HEK293 (cell line): ENCODE results near the gene GART.

Experiments
- GLI4 ChIP-seq: fragments of 450-650 bp; formaldehyde crosslinking; IDR thresholded peaks from 2 replicates; pipeline ENCODE4 v1.5.1; 2016; ENCODE audit warnings: missing biosample characterization, missing genetic modification characterization
- IKZF3 ChIP-seq: fragments of 450-650 bp; IDR thresholded peaks from 2 replicates; pipeline ENCODE4 v1.5.0; 2018; ENCODE audit warnings: missing biosample characterization, mild to moderate bottlenecking, missing genetic modification characterization, moderate library complexity
- PRDM1 ChIP-seq: fragments of 450-650 bp; formaldehyde crosslinking; IDR thresholded peaks from 2 replicates; pipeline ENCODE4; 2016; ENCODE audit warnings: missing biosample characterization, missing genetic modification characterization
- PRDM6 ChIP-seq: fragments of 450-650 bp; formaldehyde crosslinking; IDR thresholded peaks from 2 replicates; pipeline ENCODE4 v1.5.1; 2017; ENCODE audit warnings: missing biosample characterization, missing genetic modification characterization
- SCRT1 ChIP-seq: fragments of 450-650 bp; formaldehyde crosslinking; IDR thresholded peaks from 2 replicates; pipeline ENCODE4 v1.5.1; 2016; ENCODE audit warnings: missing biosample characterization, missing genetic modification characterization, borderline replicate concordance
- SETDB1 ChIP-seq: IDR thresholded peaks from one replicate; pipeline ENCODE4 v1.6.1; 2017; ENCODE audit warnings: mild to moderate bottlenecking, low read length, moderate library complexity, mixed read lengths; ENCODE audit not compliant: insufficient read length
- WT1 ChIP-seq: fragments of 450-650 bp; formaldehyde crosslinking; IDR thresholded peaks from 2 replicates; pipeline ENCODE4 v1.5.1; 2016; ENCODE audit warnings: missing biosample characterization, missing genetic modification characterization
- ZBTB20 ChIP-seq: fragments of 450-650 bp; formaldehyde crosslinking; IDR thresholded peaks from 2 replicates; pipeline ENCODE4 v1.5.1; 2016; ENCODE audit warnings: missing biosample characterization, missing genetic modification characterization
- ZBTB21 ChIP-seq: fragments of 450-650 bp; formaldehyde crosslinking; IDR thresholded peaks from 2 replicates; pipeline ENCODE4 v1.5.1; 2017; ENCODE audit warnings: missing biosample characterization, missing genetic modification characterization
- ZBTB8A ChIP-seq: fragments of 450-650 bp; formaldehyde crosslinking; IDR thresholded peaks from 2 replicates; pipeline ENCODE4 v1.5.1; 2016; ENCODE audit warnings: missing biosample characterization, missing genetic modification characterization
- ZNF114 ChIP-seq: fragments of 450-650 bp; formaldehyde crosslinking; IDR thresholded peaks from 2 replicates; pipeline ENCODE4 v1.5.0; 2017; ENCODE audit warnings: missing biosample characterization, missing genetic modification characterization
- ZNF121 ChIP-seq: fragments of 450-650 bp; formaldehyde crosslinking; IDR thresholded peaks from 2 replicates; pipeline ENCODE4 v1.5.1; 2016; ENCODE audit warnings: missing biosample characterization, missing genetic modification characterization
- ZNF155 ChIP-seq: fragments of 450-650 bp; formaldehyde crosslinking; IDR thresholded peaks from 2 replicates; pipeline ENCODE4 v1.5.1; 2016; ENCODE audit warnings: missing biosample characterization, missing genetic modification characterization
- ZNF169 ChIP-seq: fragments of 450-650 bp; formaldehyde crosslinking; IDR thresholded peaks from 2 replicates; pipeline ENCODE4 v1.5.1; 2016; ENCODE audit warnings: missing biosample characterization, missing genetic modification characterization
- ZNF221 ChIP-seq: fragments of 450-650 bp; formaldehyde crosslinking; IDR thresholded peaks from 2 replicates; pipeline ENCODE4 v1.5.1; 2017; ENCODE audit warnings: missing biosample characterization, missing genetic modification characterization, borderline replicate concordance
- ZNF350 ChIP-seq: fragments of 450-650 bp; formaldehyde crosslinking; IDR thresholded peaks from 2 replicates; pipeline ENCODE4 v1.5.0; 2017; ENCODE audit warnings: missing biosample characterization, mild to moderate bottlenecking, missing genetic modification characterization
- ZNF354C ChIP-seq: fragments of 450-650 bp; formaldehyde crosslinking; IDR thresholded peaks from 2 replicates; pipeline ENCODE4 v1.5.1; 2016; ENCODE audit warnings: missing biosample characterization, missing genetic modification characterization, low read depth, borderline replicate concordance
- ZNF423 ChIP-seq: fragments of 450-650 bp; formaldehyde crosslinking; IDR thresholded peaks from 2 replicates; pipeline ENCODE4 v1.5.1; 2016; ENCODE audit warnings: missing biosample characterization, missing genetic modification characterization
- ZNF433 ChIP-seq: fragments of 450-650 bp; formaldehyde crosslinking; IDR thresholded peaks from 2 replicates; pipeline ENCODE4 v1.5.1; 2016; ENCODE audit warnings: missing biosample characterization, missing genetic modification characterization, low read depth
- ZNF488 ChIP-seq: fragments of 450-650 bp; formaldehyde crosslinking; IDR thresholded peaks from 2 replicates; pipeline ENCODE4 v1.5.1; 2016; ENCODE audit warnings: missing biosample characterization, missing genetic modification characterization
- ZNF510 ChIP-seq: fragments of 450-650 bp; formaldehyde crosslinking; IDR thresholded peaks from 2 replicates; pipeline ENCODE4 v1.5.1; 2018; ENCODE audit warnings: mild to moderate bottlenecking, missing genetic modification characterization, missing biosample characterization; ENCODE audit not compliant: insufficient replicate concordance
- ZNF513 ChIP-seq: fragments of 450-650 bp; IDR thresholded peaks from 2 replicates; pipeline ENCODE4 v1.5.1; 2018; ENCODE audit warnings: missing biosample characterization, missing genetic modification characterization
- ZNF514 ChIP-seq: fragments of 450-650 bp; formaldehyde crosslinking; IDR thresholded peaks from 2 replicates; pipeline ENCODE4 v1.5.1; 2016; ENCODE audit warnings: missing biosample characterization, missing genetic modification characterization
- ZNF529 ChIP-seq: fragments of 450-650 bp; formaldehyde crosslinking; IDR thresholded peaks from 2 replicates; pipeline ENCODE4 v1.5.1; 2017; ENCODE audit warnings: missing genetic modification characterization, missing biosample characterization; ENCODE audit not compliant: insufficient replicate concordance
- ZNF600 ChIP-seq: fragments of 450-650 bp; formaldehyde crosslinking; IDR thresholded peaks from 2 replicates; pipeline ENCODE4 v1.5.1; 2016; ENCODE audit warnings: missing biosample characterization, missing genetic modification characterization
- ZNF639 ChIP-seq: fragments of 450-650 bp; formaldehyde crosslinking; IDR thresholded peaks from 2 replicates; pipeline ENCODE4 v1.5.1; 2016; ENCODE audit warnings: missing biosample characterization, missing genetic modification characterization
- ZNF785 ChIP-seq: fragments of 450-650 bp; formaldehyde crosslinking; IDR thresholded peaks from 2 replicates; pipeline ENCODE4 v1.5.1; 2016; ENCODE audit warnings: missing biosample characterization, missing genetic modification characterization
- ZNF837 ChIP-seq: fragments of 450-650 bp; formaldehyde crosslinking; IDR thresholded peaks from 2 replicates; pipeline ENCODE4 v1.5.1; 2016; ENCODE audit warnings: missing biosample characterization, missing genetic modification characterization
- ZSCAN16 ChIP-seq: fragments of 450-650 bp; formaldehyde crosslinking; IDR thresholded peaks from 2 replicates; pipeline ENCODE4 v1.5.1; 2016; ENCODE audit warnings: missing biosample characterization, missing genetic modification characterization
- ZSCAN4 ChIP-seq: fragments of 450-650 bp; formaldehyde crosslinking; IDR thresholded peaks from 2 replicates; pipeline ENCODE4 v1.5.1; 2017; ENCODE audit warnings: missing biosample characterization, missing genetic modification characterization
- TF ChIP-seq, protein P1 (sequence below): fragments of 450-650 bp; formaldehyde crosslinking; IDR thresholded peaks from 2 replicates; pipeline ENCODE4 v1.5.0; 2017; ENCODE audit warnings: missing biosample characterization, missing genetic modification characterization, borderline replicate concordance

GART gene

GRCh38 chr21:33558777-33559421 is 17.0 kb upstream of the GART start (continued):
- TF ChIP-seq ZBTB8A (tag by site-specific recombination) (no peak), ZNF354C (no peak), SETDB1 (no peak), ZNF350 (no peak), ZNF639 (tag by site-specific recombination) (0 out of 2 replicates have a peak, but pooled peaks have one; percentile 40), ZNF423 (tag by site-specific recombination) (no peak), ZNF600 (tag by site-specific recombination) (no peak), ZNF121 (tag by site-specific recombination) (no peak), IKZF3 (tag by site-specific recombination) (no peak), ZNF510 (tag by site-specific recombination) (no peak), PRDM6 (tag by site-specific recombination) (peak; percentile 34; the same call in 1 of the 2 replicates), ZBTB20 (tag by site-specific recombination) (no peak), ZSCAN16 (tag by site-specific recombination) (no peak), ZNF221 (tag by site-specific recombination) (no peak), ZNF837 (tag by site-specific recombination) (no peak), ZNF529 (tag by site-specific recombination) (no peak), GLI4 (tag by site-specific recombination) (no peak), PRDM1 (tag by site-specific recombination) (no peak), ZNF155 (no peak), ZNF514 (no peak), ZBTB21 (tag by site-specific recombination) (0 out of 2 replicates have a peak, but pooled peaks have one; percentile 35), SCRT1 (tag by site-specific recombination) (no peak), ZNF433 (tag by site-specific recombination) (no peak), ZNF513 (tag by site-specific recombination) (peak; percentile 54; the same call in 1 of the 2 replicates), ZNF169 (tag by site-specific recombination) (no peak), ZNF488 (tag by site-specific recombination) (no peak), ZNF785 (no peak), ZNF114 (tag by site-specific recombination) (no peak), WT1 (no peak), ZSCAN4 (tag by site-specific recombination) (no peak)
- TF ChIP-seq, protein P1, sequence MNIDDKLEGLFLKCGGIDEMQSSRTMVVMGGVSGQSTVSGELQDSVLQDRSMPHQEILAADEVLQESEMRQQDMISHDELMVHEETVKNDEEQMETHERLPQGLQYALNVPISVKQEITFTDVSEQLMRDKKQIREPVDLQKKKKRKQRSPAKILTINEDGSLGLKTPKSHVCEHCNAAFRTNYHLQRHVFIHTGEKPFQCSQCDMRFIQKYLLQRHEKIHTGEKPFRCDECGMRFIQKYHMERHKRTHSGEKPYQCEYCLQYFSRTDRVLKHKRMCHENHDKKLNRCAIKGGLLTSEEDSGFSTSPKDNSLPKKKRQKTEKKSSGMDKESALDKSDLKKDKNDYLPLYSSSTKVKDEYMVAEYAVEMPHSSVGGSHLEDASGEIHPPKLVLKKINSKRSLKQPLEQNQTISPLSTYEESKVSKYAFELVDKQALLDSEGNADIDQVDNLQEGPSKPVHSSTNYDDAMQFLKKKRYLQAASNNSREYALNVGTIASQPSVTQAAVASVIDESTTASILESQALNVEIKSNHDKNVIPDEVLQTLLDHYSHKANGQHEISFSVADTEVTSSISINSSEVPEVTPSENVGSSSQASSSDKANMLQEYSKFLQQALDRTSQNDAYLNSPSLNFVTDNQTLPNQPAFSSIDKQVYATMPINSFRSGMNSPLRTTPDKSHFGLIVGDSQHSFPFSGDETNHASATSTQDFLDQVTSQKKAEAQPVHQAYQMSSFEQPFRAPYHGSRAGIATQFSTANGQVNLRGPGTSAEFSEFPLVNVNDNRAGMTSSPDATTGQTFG (tag by site-specific recombination), result no peak
